GM12874 (cell line): Measurements from ENCODE around the gene TRPM5.

Experiments used
- TF ChIP-seq, protein P1 (sequence below): IDR thresholded peaks from 2 replicates; pipeline ENCODE4 v1.5.1; 2011; ENCODE audit warnings: low read depth, mild to moderate bottlenecking, control low read depth, low read length, moderate library complexity; ENCODE audit not compliant: insufficient read depth

The TRPM5 gene

GRCh38 chr11:2443406-2443805 is 908 bp downstream of the TRPM5 start:
- TF ChIP-seq, protein P1, sequence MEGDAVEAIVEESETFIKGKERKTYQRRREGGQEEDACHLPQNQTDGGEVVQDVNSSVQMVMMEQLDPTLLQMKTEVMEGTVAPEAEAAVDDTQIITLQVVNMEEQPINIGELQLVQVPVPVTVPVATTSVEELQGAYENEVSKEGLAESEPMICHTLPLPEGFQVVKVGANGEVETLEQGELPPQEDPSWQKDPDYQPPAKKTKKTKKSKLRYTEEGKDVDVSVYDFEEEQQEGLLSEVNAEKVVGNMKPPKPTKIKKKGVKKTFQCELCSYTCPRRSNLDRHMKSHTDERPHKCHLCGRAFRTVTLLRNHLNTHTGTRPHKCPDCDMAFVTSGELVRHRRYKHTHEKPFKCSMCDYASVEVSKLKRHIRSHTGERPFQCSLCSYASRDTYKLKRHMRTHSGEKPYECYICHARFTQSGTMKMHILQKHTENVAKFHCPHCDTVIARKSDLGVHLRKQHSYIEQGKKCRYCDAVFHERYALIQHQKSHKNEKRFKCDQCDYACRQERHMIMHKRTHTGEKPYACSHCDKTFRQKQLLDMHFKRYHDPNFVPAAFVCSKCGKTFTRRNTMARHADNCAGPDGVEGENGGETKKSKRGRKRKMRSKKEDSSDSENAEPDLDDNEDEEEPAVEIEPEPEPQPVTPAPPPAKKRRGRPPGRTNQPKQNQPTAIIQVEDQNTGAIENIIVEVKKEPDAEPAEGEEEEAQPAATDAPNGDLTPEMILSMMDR, result no peak

GRCh38 chr11:2442589-2442988 is 1.7 kb downstream of the TRPM5 start:
- TF ChIP-seq, protein P1, result no peak

DNA sequence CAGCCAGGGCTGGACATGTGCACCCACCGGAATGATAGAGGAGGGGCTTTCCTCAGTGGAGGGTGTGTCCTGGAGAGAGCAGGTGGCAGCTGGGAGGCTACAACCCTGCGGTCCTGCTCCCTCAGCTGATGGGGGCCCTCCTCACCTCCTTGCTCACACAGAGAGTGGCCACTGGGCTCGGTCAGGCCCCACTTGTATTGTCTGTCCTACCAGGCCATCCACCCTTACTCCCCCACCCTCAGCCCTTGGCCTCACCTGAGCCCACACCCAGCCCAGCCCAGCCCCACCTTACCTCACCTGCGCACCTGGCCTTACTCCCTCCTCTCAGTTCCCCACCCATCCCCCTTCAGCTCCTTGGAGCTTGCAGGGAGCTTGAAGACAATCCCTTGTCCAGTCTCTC is 3.1 kb downstream of the TRPM5 start:
- TF ChIP-seq, protein P1, result no peak

- TF ChIP-seq, protein P1, result no peak
Measured at GRCh38 chr11:2440646-2441045, 3.7 kb downstream of the TRPM5 start.

- TF ChIP-seq, protein P1, result no peak
Measured at GRCh38 chr11:2439820-2440219, 4.5 kb downstream of the TRPM5 start.

DNA sequence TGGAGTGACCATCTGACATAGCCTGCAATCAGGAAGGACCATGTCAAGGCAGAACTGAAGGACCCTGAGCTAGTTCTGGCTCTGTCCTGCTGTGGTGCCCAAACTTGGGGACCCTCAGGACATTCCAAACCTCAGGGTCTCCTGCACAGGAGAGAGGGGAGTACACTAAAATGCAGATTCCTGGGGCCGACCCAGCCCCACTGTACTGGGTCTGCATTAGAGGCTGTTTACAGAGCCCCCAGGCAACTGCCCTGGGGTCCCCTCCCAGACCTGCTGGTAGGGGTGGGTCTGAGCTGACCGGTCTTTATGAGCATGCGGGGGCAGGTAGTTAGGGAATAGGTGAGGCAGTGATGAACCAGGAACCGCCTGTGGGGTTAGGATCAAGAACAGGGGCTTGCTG is 6.8 kb downstream of the TRPM5 start:
- TF ChIP-seq, protein P1, result no peak

- TF ChIP-seq, protein P1, result no peak
Measured at GRCh38 chr11:2436521-2437031, 7.7 kb downstream of the TRPM5 start.

DNA sequence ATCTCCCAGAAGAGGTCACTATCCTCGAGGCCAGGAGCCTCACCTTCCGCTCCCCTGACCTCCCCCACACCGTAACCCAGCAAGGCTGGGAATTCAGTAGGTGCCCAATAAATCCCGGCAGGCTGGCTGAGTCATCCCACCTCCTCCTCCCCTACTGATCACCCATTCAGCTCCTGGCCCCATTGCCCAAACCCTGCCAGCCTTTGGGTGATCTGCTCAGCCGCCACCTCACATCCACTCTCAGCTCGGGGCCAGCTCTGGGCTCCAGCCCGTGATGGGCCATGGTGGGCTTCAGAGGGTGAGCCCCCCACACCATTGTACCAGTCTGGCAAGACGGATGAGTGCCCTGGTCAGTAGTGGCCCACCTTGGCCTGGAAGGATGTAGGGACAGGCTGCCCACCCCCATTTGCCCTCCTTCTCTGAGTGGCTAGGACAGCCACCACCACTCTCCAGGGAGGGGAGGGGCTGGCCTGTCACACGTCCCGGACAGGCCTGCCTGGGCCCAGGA is 8.2 kb downstream of the TRPM5 start:
- TF ChIP-seq, protein P1, result no peak
